K562 (cell line): ENCODE measurements around the gene SPATA20. TPM values are rescaled to one million over a fixed set of nuclear protein-coding genes. Genes with fewer than 3 reads are reported as not detected.

ENCODE experiments used
- ATF2 ChIP-seq: sonication (generic); formaldehyde crosslinking; IDR thresholded peaks from 2 replicates; pipeline ENCODE4 v1.8.1; 2022; ENCODE audit warnings: missing genetic modification reagents
- BRF2 ChIP-seq: IDR thresholded peaks from 3 replicates; pipeline ENCODE4 v1.6.1; 2011; ENCODE audit warnings: borderline replicate concordance, mild to moderate bottlenecking; ENCODE audit not compliant: insufficient read length, insufficient read depth
- CBFB ChIP-seq: sonication (generic); formaldehyde crosslinking; IDR thresholded peaks from 2 replicates; pipeline ENCODE4 v1.4.0; 2020; ENCODE audit warnings: mild to moderate bottlenecking, missing genetic modification reagents
- CREBBP ChIP-seq: IDR thresholded peaks from one replicate; pipeline ENCODE4 v1.6.1; 2012; ENCODE audit warnings: low read depth, mild to moderate bottlenecking, control low read depth, inconsistent platforms, low read length
- HBP1 ChIP-seq: fragments of 450-650 bp; formaldehyde crosslinking; IDR thresholded peaks from 2 replicates; pipeline ENCODE4 v1.4.0; 2022; ENCODE audit warnings: missing genetic modification characterization
- IFI16 ChIP-seq: fragments of 250-450 bp; sonication (Bioruptor Pico); IDR thresholded peaks from 2 replicates; pipeline ENCODE4 v2.1.2; 2022; ENCODE audit warnings: mild to moderate bottlenecking, inconsistent platforms
- KDM5B ChIP-seq: fragments of 200-600 bp; sonication (generic); IDR thresholded peaks from 2 replicates; pipeline ENCODE4 v1.6.1; 2012; ENCODE audit warnings: low read depth, mild to moderate bottlenecking, moderate library complexity, low read length, control low read depth, inconsistent platforms; ENCODE audit not compliant: insufficient replicate concordance
- LCOR ChIP-seq: sonication (generic); formaldehyde crosslinking; IDR thresholded peaks from 2 replicates; pipeline ENCODE4 v1.8.0; 2022; ENCODE audit warnings: mild to moderate bottlenecking, missing genetic modification reagents
- MAFK ChIP-seq: IDR thresholded peaks from 2 replicates; pipeline ENCODE4 v1.6.1; 2011; ENCODE audit warnings: low read length, improper control_type of control experiment
- MTA2 ChIP-seq: fragments of 450-650 bp; IDR thresholded peaks from 2 replicates; pipeline ENCODE4 v1.6.1; 2016; ENCODE audit warnings: low read depth
- MTA3 ChIP-seq: fragments of 450-650 bp; formaldehyde crosslinking; IDR thresholded peaks from 2 replicates; pipeline ENCODE4 v1.6.1; 2017; ENCODE audit warnings: mild to moderate bottlenecking, borderline replicate concordance
- MTF1 ChIP-seq: fragments of 250-450 bp; sonication (Bioruptor Pico); IDR thresholded peaks from 2 replicates; pipeline ENCODE4 v1.9.0; 2021; ENCODE audit warnings: moderate library complexity, mild to moderate bottlenecking, inconsistent platforms, borderline replicate concordance
- SNRNP70 ChIP-seq: fragments of 200-400 bp; formaldehyde crosslinking; optimal IDR thresholded peaks from 2 replicates; pipeline ENCODE3; 2017; ENCODE audit warnings: low read depth, low read length
- TEAD2 ChIP-seq: fragments of 450-650 bp; IDR thresholded peaks from 2 replicates; pipeline ENCODE4 v1.6.1; 2016; ENCODE audit warnings: missing genetic modification characterization, control low read depth, missing compliant biosample characterization
- ZC3H4 ChIP-seq: sonication (generic); formaldehyde crosslinking; IDR thresholded peaks from 2 replicates; pipeline ENCODE4 v1.9.0; 2021; ENCODE audit warnings: missing genetic modification reagents, borderline replicate concordance
- ZNF785 ChIP-seq: fragments of 250-450 bp; sonication (Bioruptor Pico); IDR thresholded peaks from 2 replicates; pipeline ENCODE4 v1.4.0; 2020; ENCODE audit warnings: mild to moderate bottlenecking
- polyA plus RNA-seq, 8 experiments: library from polyadenylated mRNA; depleted of rRNA in 4 of 8; stranded (reverse) in 5 of 8; unstranded in 3 of 8; fragments of >200 nt; fragmentation: Nextera tagmentation in 2 of 8; fragmentation: Illumina TruSeq in 1 of 8; extraction: Ambion mirVana in 2 of 8; extraction: Trizol in 1 of 8; gene quantifications; 2 replicates each; pipeline versions ENCODE4 v1.2.1 to v1.2.3, GENCODE V29; 2011 to 2014; ENCODE audit warnings: inconsistent platforms in 1 of 8, missing spikeins in 1 of 8
- total RNA-seq, 7 experiments: library from RNA; depleted of rRNA in 6 of 7; stranded (reverse); fragments of >200 nt in 6 of 7; fragmentation: Illumina TruSeq in 2 of 7; extraction: Trizol in 2 of 7; gene quantifications; 2 replicates each; pipeline versions ENCODE4 v1.2.1 to v1.2.3, GENCODE V29; 2011 to 2021; ENCODE audit warnings: low replicate concordance in 1 of 7
- TF ChIP-seq, protein P1 (sequence below): fragments of 450-650 bp; IDR thresholded peaks from 2 replicates; pipeline ENCODE4 v1.6.1; 2018; ENCODE audit not compliant: partially characterized antibody
- TF ChIP-seq, protein P2 (sequence below): sonication (generic); formaldehyde crosslinking; IDR thresholded peaks from 2 replicates; pipeline ENCODE4 v1.8.0; 2022; ENCODE audit warnings: missing genetic modification reagents, mild to moderate bottlenecking, borderline replicate concordance

SPATA20 gene
- total and polyA plus RNA-seq, 9 of the 15 experiments (the other 6 are each of a cell fraction or from before 2014, with no cell fraction given) = 0.08 to 4.0 (median 1.5) TPM

DNA sequence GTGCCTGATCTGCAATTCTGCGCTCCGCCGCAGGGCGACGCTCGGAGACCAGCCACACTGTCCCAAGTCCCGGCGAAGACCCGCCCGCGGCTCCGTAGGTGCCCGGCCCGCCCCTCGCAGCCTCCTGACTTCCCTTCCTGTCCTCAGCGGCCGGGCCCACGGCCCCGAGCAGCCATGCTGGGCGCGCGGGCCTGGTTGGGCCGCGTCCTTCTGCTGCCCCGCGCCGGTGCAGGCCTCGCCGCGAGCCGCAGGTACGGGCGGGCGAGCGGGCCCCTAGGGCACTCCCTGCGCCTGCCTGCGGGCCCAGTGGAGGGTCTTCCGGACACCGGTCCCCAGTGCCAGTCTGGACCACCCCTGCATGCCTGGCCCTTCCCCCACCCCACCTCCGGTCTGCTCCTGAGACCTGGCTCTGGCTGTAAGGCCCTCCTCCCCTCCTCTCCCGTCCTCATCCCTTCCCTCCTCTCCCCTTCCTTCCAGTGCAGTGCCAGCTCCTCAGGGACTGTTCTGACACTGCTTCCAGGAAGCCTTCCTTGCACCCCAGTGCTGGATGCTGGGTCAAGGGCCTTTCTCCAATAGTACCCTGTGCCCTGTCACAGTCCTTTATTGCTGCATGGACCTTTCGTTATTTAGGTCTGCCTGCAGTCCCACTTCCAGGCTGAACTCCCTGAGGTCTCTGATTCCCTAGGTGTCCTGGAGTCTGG is at the start of gene SPATA20 (continued):
- TF ChIP-seq ZC3H4 (CRISPR knock-in tag) (no peak), BRF2 (no peak), TEAD2 (tag) (no peak), LCOR (CRISPR knock-in tag) (no peak), ATF2 (CRISPR knock-in tag) (no peak), MAFK (no peak), MTA3 (no peak), HBP1 (CRISPR knock-in tag) (no peak), MTF1 (no peak), KDM5B (peak; percentile 77), CREBBP (no peak), MTA2 (no peak), SNRNP70 (no peak), ZNF785 (CRISPR knock-in tag) (no peak), IFI16 (CRISPR knock-in tag) (no peak), CBFB (CRISPR knock-in tag) (no peak)
- TF ChIP-seq, protein P1, sequence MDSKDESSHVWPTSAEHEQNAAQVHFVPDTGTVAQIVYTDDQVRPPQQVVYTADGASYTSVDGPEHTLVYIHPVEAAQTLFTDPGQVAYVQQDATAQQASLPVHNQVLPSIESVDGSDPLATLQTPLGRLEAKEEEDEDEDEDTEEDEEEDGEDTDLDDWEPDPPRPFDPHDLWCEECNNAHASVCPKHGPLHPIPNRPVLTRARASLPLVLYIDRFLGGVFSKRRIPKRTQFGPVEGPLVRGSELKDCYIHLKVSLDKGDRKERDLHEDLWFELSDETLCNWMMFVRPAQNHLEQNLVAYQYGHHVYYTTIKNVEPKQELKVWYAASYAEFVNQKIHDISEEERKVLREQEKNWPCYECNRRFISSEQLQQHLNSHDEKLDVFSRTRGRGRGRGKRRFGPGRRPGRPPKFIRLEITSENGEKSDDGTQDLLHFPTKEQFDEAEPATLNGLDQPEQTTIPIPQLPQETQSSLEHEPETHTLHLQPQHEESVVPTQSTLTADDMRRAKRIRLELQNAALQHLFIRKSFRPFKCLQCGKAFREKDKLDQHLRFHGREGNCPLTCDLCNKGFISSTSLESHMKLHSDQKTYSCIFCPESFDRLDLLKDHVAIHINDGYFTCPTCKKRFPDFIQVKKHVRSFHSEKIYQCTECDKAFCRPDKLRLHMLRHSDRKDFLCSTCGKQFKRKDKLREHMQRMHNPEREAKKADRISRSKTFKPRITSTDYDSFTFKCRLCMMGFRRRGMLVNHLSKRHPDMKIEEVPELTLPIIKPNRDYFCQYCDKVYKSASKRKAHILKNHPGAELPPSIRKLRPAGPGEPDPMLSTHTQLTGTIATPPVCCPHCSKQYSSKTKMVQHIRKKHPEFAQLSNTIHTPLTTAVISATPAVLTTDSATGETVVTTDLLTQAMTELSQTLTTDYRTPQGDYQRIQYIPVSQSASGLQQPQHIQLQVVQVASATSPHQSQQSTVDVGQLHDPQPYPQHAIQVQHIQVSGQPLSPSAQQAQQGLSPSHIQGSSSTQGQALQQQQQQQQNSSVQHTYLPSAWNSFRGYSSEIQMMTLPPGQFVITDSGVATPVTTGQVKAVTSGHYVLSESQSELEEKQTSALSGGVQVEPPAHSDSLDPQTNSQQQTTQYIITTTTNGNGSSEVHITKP = no peak
- TF ChIP-seq, protein P2, sequence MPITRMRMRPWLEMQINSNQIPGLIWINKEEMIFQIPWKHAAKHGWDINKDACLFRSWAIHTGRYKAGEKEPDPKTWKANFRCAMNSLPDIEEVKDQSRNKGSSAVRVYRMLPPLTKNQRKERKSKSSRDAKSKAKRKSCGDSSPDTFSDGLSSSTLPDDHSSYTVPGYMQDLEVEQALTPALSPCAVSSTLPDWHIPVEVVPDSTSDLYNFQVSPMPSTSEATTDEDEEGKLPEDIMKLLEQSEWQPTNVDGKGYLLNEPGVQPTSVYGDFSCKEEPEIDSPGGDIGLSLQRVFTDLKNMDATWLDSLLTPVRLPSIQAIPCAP = no peak
